CD14-positive monocyte (primary cell): ENCODE data around the gene KCTD14. TPM values are rescaled to one million over a fixed set of nuclear protein-coding genes. Genes with fewer than 3 reads are reported as not detected.

Experiments
- DNase-seq, 3 donors: peaks; one replicate each; pipeline ENCODE4 v3.0.0-alpha.2; 2011 to 2022
- H2AFZ ChIP-seq: 2 replicates; pipeline ENCODE4 v1.6.0; 2012; ENCODE audit warnings: mild to moderate bottlenecking, low read depth, low read length, inconsistent platforms; ENCODE audit not compliant: insufficient read depth, poor library complexity, severe bottlenecking
- H3K27ac ChIP-seq, 2 donors: 1 replicate in 1 of 2; 2 replicates in 1 of 2; pipeline ENCODE4 v1.5.1; 2012 to 2013; ENCODE audit warnings: low read length in 2 of 2, control low read depth in 1 of 2, inconsistent platforms in 1 of 2, low read depth in 1 of 2, mild to moderate bottlenecking in 1 of 2
- H3K27me3 ChIP-seq, 2 donors: one replicate each; pipeline versions ENCODE4 v1.6.0 to v1.6.1; 2011 to 2013; ENCODE audit warnings: low read length in 2 of 2; ENCODE audit not compliant: control insufficient read depth in 2 of 2, insufficient read depth in 2 of 2
- H3K36me3 ChIP-seq, 2 donors: replicated peaks in 1 of 2; 1 replicate in 1 of 2; 2 replicates in 1 of 2; pipeline versions ENCODE4 v1.5.1 to v1.6.1; 2012 to 2013; ENCODE audit warnings: low read length in 2 of 2, control low read depth in 1 of 2, inconsistent platforms in 1 of 2, mild to moderate bottlenecking in 1 of 2; ENCODE audit not compliant: insufficient read depth in 2 of 2, control insufficient read depth in 1 of 2
- H3K4me1 ChIP-seq, 2 donors: 1 replicate in 1 of 2; 2 replicates in 1 of 2; pipeline versions ENCODE4 v1.5.1 to v1.6.1; 2012 to 2013; ENCODE audit warnings: low read length in 2 of 2, control low read depth in 1 of 2, inconsistent platforms in 1 of 2, mild to moderate bottlenecking in 1 of 2, moderate library complexity in 1 of 2; ENCODE audit not compliant: insufficient read depth in 2 of 2, control insufficient read depth in 1 of 2
- H3K4me2 ChIP-seq: replicated peaks from 2 replicates; pipeline ENCODE3; 2012; ENCODE audit warnings: low read length, moderate library complexity, mild to moderate bottlenecking; ENCODE audit not compliant: poor library complexity, severe bottlenecking; ENCODE audit errors: extremely low read depth
- H3K4me3 ChIP-seq, 3 experiments: fragments of 200-600 bp in 1 of 3; sonication (generic) in 1 of 3; replicated peaks in 1 of 3; 1 replicate in 2 of 3; 2 replicates in 1 of 3; pipeline ENCODE4 v1.5.1; 2011 to 2013; ENCODE audit warnings: low read length in 3 of 3, mild to moderate bottlenecking in 3 of 3, control low read depth in 2 of 3, low read depth in 2 of 3, inconsistent platforms in 1 of 3, moderate library complexity in 1 of 3
- H3K79me2 ChIP-seq: 2 replicates; pipeline ENCODE4 v1.6.0; 2012; ENCODE audit warnings: mild to moderate bottlenecking, control low read depth, inconsistent platforms, low read length, moderate library complexity; ENCODE audit not compliant: insufficient read depth
- H3K9ac ChIP-seq: 2 replicates; pipeline ENCODE4 v1.6.0; 2017; ENCODE audit warnings: low read length, mild to moderate bottlenecking; ENCODE audit not compliant: insufficient read depth, poor library complexity, severe bottlenecking
- H3K9me3 ChIP-seq, 2 donors: replicated peaks in 1 of 2; 1 replicate in 1 of 2; 2 replicates in 1 of 2; pipeline versions ENCODE4 v1.5.1 to v1.6.1; 2012 to 2013; ENCODE audit warnings: low read length in 2 of 2, control low read depth in 1 of 2; ENCODE audit not compliant: control insufficient read depth in 1 of 2, insufficient read depth in 1 of 2
- H4K20me1 ChIP-seq: 2 replicates; pipeline ENCODE4 v1.6.0; 2012; ENCODE audit warnings: mild to moderate bottlenecking, low read length, control low read depth, moderate library complexity; ENCODE audit not compliant: insufficient read depth
- H3K27ac Mint-ChIP-seq, 7 donors: one replicate each; pipeline ENCODE4 v1.8.0; 2020; ENCODE audit warnings: mild to moderate bottlenecking in 7 of 7, mixed read lengths in 7 of 7, moderate library complexity in 6 of 7, inconsistent platforms in 2 of 7
- H3K27me3 Mint-ChIP-seq, 3 donors: one replicate each; pipeline ENCODE4 v1.8.0; 2021 to 2022; ENCODE audit warnings: low read depth in 3 of 3, mild to moderate bottlenecking in 3 of 3, mixed read lengths in 3 of 3, moderate library complexity in 3 of 3, inconsistent platforms in 1 of 3
- H3K36me3 Mint-ChIP-seq, 2 donors: one replicate each; pipeline ENCODE4 v1.8.0; 2020; ENCODE audit warnings: mixed read lengths in 2 of 2, inconsistent platforms in 1 of 2, mild to moderate bottlenecking in 1 of 2
- H3K4me1 Mint-ChIP-seq: one replicate; pipeline ENCODE4 v1.8.0; 2020; ENCODE audit warnings: mild to moderate bottlenecking, mixed read lengths
- H3K4me3 Mint-ChIP-seq, 2 donors: one replicate each; pipeline ENCODE4 v1.8.0; 2020; ENCODE audit warnings: mild to moderate bottlenecking in 2 of 2, mixed read lengths in 2 of 2, moderate library complexity in 1 of 2
- H3K9me3 Mint-ChIP-seq, 7 donors: one replicate each; pipeline ENCODE4 v1.8.0; 2020 to 2022; ENCODE audit warnings: mixed read lengths in 7 of 7, mild to moderate bottlenecking in 6 of 7, moderate library complexity in 6 of 7, inconsistent platforms in 2 of 7
- CTCF ChIP-seq: fragments of 200-600 bp; IDR thresholded peaks from one replicate; pipeline ENCODE4 v1.8.0; 2022; ENCODE audit warnings: antibody characterized with exemption, mild to moderate bottlenecking
- WGBS: methylation state at CpG from one replicate; pipeline ENCODE4 v1.1.5; 2013; ENCODE audit warnings: missing lambda C conversion rate; ENCODE audit not compliant: insufficient coverage; 5-methylcytosine and 5-hydroxymethylcytosine counted together
- intact Hi-C, 2 donors: fragments of 100-400 bp; cut with micrococcal nuclease; formaldehyde crosslinking; loops; one replicate each; pipeline versions ENCODE4 v1.15.0 to v1.15.1; 2023
- polyA plus RNA-seq, 3 donors: library from polyadenylated mRNA; depleted of rRNA in 1 of 3; unstranded in 2 of 3; stranded (reverse) in 1 of 3; fragments of 300-500 nt in 2 of 3; fragments of >200 nt in 1 of 3; fragmentation: Illumina TruSeq in 2 of 3; gene quantifications; 1 replicate in 2 of 3; 2 replicates in 1 of 3; pipeline ENCODE4 v1.2.3, GENCODE V29; 2012 to 2021

Gene KCTD14
- polyA plus RNA-seq, 3 donors: 0.14 to 0.33 (median 0.23) TPM

GRCh38 chr11:78027759-78028158, 4.7 kb upstream of the KCTD14 start:
- H3K27me3 Mint-ChIP-seq: peaks cover 7 to 15% (median 7%) of the 10 kb centered on the region in 3 donors
- intact Hi-C loops: no loop called here
- WGBS: 100% methylated on average over 1 of the region's 2 CpGs

DNA sequence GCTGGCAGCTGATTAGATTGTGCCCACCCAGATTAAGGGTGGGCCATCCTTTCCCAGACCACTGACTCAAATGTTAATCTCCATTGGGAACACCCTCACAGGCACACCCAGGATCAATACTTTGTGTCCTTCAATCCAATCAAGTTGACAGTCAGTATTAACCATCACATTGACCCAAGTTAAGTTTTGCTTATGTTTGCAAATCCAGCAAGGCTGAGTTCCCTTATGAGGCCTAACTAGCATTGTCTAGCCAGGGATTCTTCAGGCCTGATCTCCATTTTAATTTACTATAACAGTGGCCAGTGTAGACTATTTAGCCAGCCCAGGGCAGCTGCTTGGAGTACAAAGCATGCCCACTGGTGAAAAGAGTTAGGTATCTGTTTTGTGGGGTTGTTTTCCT, 2.3 kb upstream of the KCTD14 start:
- no peak overlapping the region for H3K4me3 Mint-ChIP-seq
- no peaks in the 10 kb centered on the region for H4K20me1 ChIP-seq
- no peak overlapping the region for H3K4me3 ChIP-seq
- peaks cover 4 to 6% of the 10 kb centered on the region in 2 donors for H3K4me1 ChIP-seq
- intact Hi-C loops: no loop called here
- no peak overlapping the region for H3K27ac Mint-ChIP-seq
- H3K4me2 ChIP-seq: no peak overlapping the region
- no peaks in the 10 kb centered on the region for H3K36me3 Mint-ChIP-seq
- peaks cover 2 to 15% of the 10 kb centered on the region in 2 donors for H3K27me3 ChIP-seq
- H3K79me2 ChIP-seq: no peaks in the 10 kb centered on the region
- peaks cover 12 to 33% (median 21%) of the 10 kb centered on the region in 3 donors for H3K27me3 Mint-ChIP-seq
- no peak overlapping the region for H3K9ac ChIP-seq
- H2AFZ ChIP-seq: no peak overlapping the region
- TF ChIP-seq CTCF: no peak
- no peaks in the 10 kb centered on the region for H3K9me3 ChIP-seq
- H3K9me3 Mint-ChIP-seq: peaks cover 0 to 5% (median 0%) of the 10 kb centered on the region in 7 donors
- no peaks in the 10 kb centered on the region for H3K36me3 ChIP-seq
- DNase-seq: no peak
- H3K4me1 Mint-ChIP-seq: peaks cover 9% of the 10 kb centered on the region
- H3K27ac ChIP-seq: no peak overlapping the region

More at GRCh38 chr11:78027759-78028158, 4.7 kb upstream of the KCTD14 start:
- no peaks in the 10 kb centered on the region for H3K9me3 ChIP-seq
- no peak overlapping the region for H3K4me3 ChIP-seq
- peaks cover 0 to 7% of the 10 kb centered on the region in 2 donors for H3K27me3 ChIP-seq
- no peak for TF ChIP-seq CTCF
- H3K36me3 ChIP-seq: no peaks in the 10 kb centered on the region
- no peak overlapping the region for H3K4me2 ChIP-seq
- DNase-seq: no peak
- H3K9ac ChIP-seq: no peak overlapping the region
- H3K4me1 ChIP-seq: peaks cover 4 to 5% of the 10 kb centered on the region in 2 donors
- H2AFZ ChIP-seq: no peak overlapping the region
- H3K36me3 Mint-ChIP-seq: no peaks in the 10 kb centered on the region
- no peaks in the 10 kb centered on the region for H3K79me2 ChIP-seq
- H3K4me1 Mint-ChIP-seq: peaks cover 7% of the 10 kb centered on the region
- no peak overlapping the region for H3K27ac Mint-ChIP-seq
- H3K27ac ChIP-seq: no peak overlapping the region
- no peaks in the 10 kb centered on the region for H4K20me1 ChIP-seq
- H3K4me3 Mint-ChIP-seq: no peak overlapping the region
- H3K9me3 Mint-ChIP-seq: peaks cover 0 to 5% (median 0%) of the 10 kb centered on the region in 7 donors
